Gastroesophageal sphincter (tissue), 4 donors: ENCODE measurements around the gene CELF2. TPM values are rescaled to one million over a fixed set of nuclear protein-coding genes. Genes with fewer than 3 reads are reported as not detected.

Source experiments
- ATAC-seq: fragments of 150-250 bp; one replicate; pipeline ENCODE4 v1.9.1; 2016; ENCODE audit warnings: mild to moderate bottlenecking, moderate library complexity
- H3K27ac ChIP-seq, 4 donors: fragments of 200-600 bp; sonication (generic) in 3 of 4; 1 replicate in 3 of 4; 2 replicates in 1 of 4; pipeline ENCODE4 v1.5.1; 2016 to 2019
- H3K27me3 ChIP-seq: fragments of 200-600 bp; sonication (generic); one replicate; pipeline ENCODE4 v1.5.1; 2019
- H3K36me3 ChIP-seq, 2 donors: fragments of 200-600 bp; sonication (generic); one replicate each; pipeline ENCODE4 v1.5.1; 2019; ENCODE audit warnings: control low read depth in 1 of 2
- H3K4me1 ChIP-seq, 3 donors: fragments of 200-600 bp; sonication (generic); 1 replicate in 2 of 3; 2 replicates in 1 of 3; pipeline ENCODE4 v1.5.1; 2016 to 2019; ENCODE audit warnings: control low read depth in 2 of 3
- H3K4me3 ChIP-seq, 2 donors: fragments of 200-600 bp; sonication (generic); one replicate each; pipeline ENCODE4 v1.5.1; 2019; ENCODE audit warnings: mild to moderate bottlenecking in 1 of 2, moderate library complexity in 1 of 2
- H3K9me3 ChIP-seq, 3 donors: fragments of 200-600 bp; sonication (generic); one replicate each; pipeline ENCODE4 v1.5.1; 2017 to 2019; ENCODE audit warnings: control low read depth in 2 of 3
- EP300 ChIP-seq: sonication (generic); formaldehyde crosslinking; IDR thresholded peaks from one replicate; pipeline ENCODE4 v1.6.1; 2017; ENCODE audit warnings: antibody characterized with exemption, mild to moderate bottlenecking
- POLR2A ChIP-seq, 2 donors: fragments of 450-650 bp; IDR thresholded peaks; one replicate each; pipeline ENCODE4 v1.6.1; 2017; ENCODE audit warnings: antibody characterized with exemption in 2 of 2, mild to moderate bottlenecking in 2 of 2, moderate library complexity in 1 of 2
- POLR2AphosphoS5 ChIP-seq: sonication (generic); formaldehyde crosslinking; IDR thresholded peaks from one replicate; pipeline ENCODE4 v1.6.1; 2017; ENCODE audit warnings: antibody characterized with exemption
- WGBS, 2 donors: methylation state at CpG; one replicate each; pipeline ENCODE4 v1.1.5; 2018; ENCODE audit warnings: low coverage in 1 of 2; 5-methylcytosine and 5-hydroxymethylcytosine counted together
- total RNA-seq, 4 donors: library from RNA; depleted of rRNA; stranded (reverse); fragments of >200 nt; gene quantifications; one replicate each; pipeline ENCODE4 v1.1.0, GENCODE V29; 2016
- TF ChIP-seq, protein P1 (sequence below), 4 experiments: fragments of 200-600 bp in 2 of 4; fragments of 450-650 bp in 2 of 4; sonication (generic) in 1 of 4; IDR thresholded peaks; one replicate each; pipeline ENCODE4 v1.5.1; 2017 to 2019; ENCODE audit warnings: antibody characterized with exemption in 4 of 4, mild to moderate bottlenecking in 2 of 4, moderate library complexity in 2 of 4

The CELF2 gene
- total RNA-seq, 4 donors from 2014 or later = 82.4 to 122 (median 110) TPM

DNA sequence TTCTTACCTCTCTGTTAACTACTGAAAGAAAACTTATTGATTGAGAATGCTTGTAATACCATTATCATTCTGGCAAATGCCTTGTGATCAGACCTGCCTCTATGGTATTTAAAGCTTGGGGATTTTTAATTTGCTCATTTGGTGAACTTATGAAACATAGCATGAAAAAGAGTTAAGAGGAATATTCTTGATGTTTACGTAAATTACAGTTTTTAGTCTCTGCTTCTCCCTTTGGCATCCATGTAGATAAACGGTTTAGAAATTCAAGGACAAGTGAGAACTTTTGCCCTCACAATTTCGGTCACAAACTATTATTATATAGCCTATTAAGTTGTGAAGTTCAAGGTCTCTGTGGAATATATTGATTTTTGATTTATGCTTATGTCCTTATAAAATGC is 11.2 kb upstream of the CELF2 start:
- Histone ChIP-seq H3K4me3 (no peak overlapping the region), H3K27ac (no peak overlapping the region)
- 78 to 87% methylated on average over 3 of the region's 3 CpGs for WGBS, 2 donors

DNA sequence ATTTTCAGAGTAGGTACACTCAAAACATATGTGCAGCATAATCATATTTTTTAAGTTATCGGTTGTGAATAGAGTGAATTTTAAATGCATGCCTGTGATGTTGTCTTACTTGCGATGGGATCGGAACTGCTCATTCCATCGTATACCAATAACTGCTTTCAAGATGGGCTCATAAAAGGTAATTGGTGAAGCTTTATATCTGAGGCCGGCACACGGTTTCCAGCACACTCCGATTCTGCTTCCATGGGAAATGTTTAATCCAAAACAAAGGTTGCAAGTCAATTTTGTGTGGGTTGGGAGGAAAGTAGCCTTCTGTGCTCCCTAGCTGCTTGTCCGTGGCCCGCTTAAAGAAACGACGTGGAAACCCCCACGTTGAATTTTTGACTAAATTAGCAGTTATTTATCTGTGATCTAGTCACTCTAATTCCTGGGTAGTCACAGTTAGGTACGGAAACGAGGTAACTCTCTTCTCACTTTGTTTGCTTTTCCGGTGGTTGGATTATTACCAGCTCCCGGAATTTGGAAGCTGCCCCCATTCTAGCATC is 10.1 kb upstream of the CELF2 start:
- Histone ChIP-seq H3K4me1 (peaks cover 0 to 14% (median 0%) of the 10 kb centered on the region in 3 donors), H3K27me3 (no peaks in the 10 kb centered on the region), H3K36me3 (no peaks in the 10 kb centered on the region), H3K27ac (no peak overlapping the region), H3K4me3 (no peak overlapping the region), H3K9me3 (no peaks in the 10 kb centered on the region)
- no peak for TF ChIP-seq POLR2A (IDR thresholded peaks at IDR 0.05)
- no peak for TF ChIP-seq POLR2AphosphoS5
- TF ChIP-seq, protein P1, sequence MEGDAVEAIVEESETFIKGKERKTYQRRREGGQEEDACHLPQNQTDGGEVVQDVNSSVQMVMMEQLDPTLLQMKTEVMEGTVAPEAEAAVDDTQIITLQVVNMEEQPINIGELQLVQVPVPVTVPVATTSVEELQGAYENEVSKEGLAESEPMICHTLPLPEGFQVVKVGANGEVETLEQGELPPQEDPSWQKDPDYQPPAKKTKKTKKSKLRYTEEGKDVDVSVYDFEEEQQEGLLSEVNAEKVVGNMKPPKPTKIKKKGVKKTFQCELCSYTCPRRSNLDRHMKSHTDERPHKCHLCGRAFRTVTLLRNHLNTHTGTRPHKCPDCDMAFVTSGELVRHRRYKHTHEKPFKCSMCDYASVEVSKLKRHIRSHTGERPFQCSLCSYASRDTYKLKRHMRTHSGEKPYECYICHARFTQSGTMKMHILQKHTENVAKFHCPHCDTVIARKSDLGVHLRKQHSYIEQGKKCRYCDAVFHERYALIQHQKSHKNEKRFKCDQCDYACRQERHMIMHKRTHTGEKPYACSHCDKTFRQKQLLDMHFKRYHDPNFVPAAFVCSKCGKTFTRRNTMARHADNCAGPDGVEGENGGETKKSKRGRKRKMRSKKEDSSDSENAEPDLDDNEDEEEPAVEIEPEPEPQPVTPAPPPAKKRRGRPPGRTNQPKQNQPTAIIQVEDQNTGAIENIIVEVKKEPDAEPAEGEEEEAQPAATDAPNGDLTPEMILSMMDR (IDR thresholded peaks at IDR 0.05) = no peak
- no peak for TF ChIP-seq EP300
- ATAC-seq = no peak
- 90 to 93% methylated on average over 4 to 16 of the region's 16 CpGs for WGBS, 2 donors

More for the DNA sequence above, 11.2 kb upstream of the CELF2 start:
- H3K36me3 ChIP-seq = no peaks in the 10 kb centered on the region
- H3K27me3 ChIP-seq = no peaks in the 10 kb centered on the region
- ATAC-seq = no peak
- TF ChIP-seq, protein P1 (IDR thresholded peaks at IDR 0.05) = no peak
- TF ChIP-seq POLR2AphosphoS5 (no peak), EP300 (no peak), POLR2A (IDR thresholded peaks at IDR 0.05) (no peak)
- H3K4me1 ChIP-seq = peaks cover 0 to 14% (median 0%) of the 10 kb centered on the region in 3 donors
- no peaks in the 10 kb centered on the region for H3K9me3 ChIP-seq

DNA sequence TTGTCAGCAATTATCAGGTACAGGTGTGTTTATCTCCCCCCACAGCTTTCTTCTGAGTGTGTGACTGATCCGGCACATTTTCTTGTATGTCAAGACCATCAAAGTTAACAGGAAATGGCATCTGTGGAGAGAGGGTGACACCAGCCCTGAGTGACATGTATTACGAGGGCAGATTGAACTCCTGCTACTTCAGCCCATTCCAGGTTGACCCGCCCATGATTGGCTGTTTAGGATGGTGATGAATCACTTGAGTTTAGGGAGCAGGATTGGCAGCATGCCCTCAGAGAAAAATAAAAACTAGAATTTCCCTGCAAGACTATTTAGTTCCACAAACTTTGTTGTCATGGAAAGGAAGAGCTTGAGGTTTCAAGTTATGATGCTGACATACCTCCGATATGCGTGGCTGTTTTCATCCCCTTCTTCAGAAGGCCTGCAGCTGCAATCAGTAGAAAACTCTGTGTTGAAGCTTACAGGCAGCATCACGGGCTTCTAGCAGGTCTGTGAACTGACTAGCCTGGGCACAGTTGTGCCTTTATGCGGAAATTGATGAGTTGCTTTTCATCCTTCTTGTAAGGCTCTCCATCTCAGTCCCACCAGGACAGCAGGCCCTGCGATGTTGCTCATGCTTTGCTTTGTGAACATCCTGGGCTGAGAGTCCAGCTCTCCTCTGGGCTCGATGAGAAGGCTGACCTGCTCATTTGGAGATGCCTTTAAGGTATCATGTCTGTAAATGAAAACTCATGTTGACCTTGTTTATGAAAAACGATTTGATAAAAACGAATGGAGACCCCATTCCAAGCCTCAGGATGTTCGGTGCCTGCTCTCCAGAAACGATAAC is 8.0 kb upstream of the CELF2 start:
- TF ChIP-seq POLR2A (IDR thresholded peaks at IDR 0.05) (no peak), EP300 (no peak), POLR2AphosphoS5 (no peak)
- TF ChIP-seq, protein P1 (IDR thresholded peaks at IDR 0.05) = no peak
- H3K4me3 ChIP-seq = no peak overlapping the region
- H3K27me3 ChIP-seq = no peaks in the 10 kb centered on the region
- no peaks in the 10 kb centered on the region for H3K9me3 ChIP-seq
- no peaks in the 10 kb centered on the region for H3K36me3 ChIP-seq
- peaks cover 0 to 18% (median 3%) of the 10 kb centered on the region in 3 donors for H3K4me1 ChIP-seq
- ATAC-seq = no peak
- H3K27ac ChIP-seq = no peak overlapping the region
- 86 to 94% methylated on average over 8 to 11 of the region's 13 CpGs for WGBS, 2 donors

DNA sequence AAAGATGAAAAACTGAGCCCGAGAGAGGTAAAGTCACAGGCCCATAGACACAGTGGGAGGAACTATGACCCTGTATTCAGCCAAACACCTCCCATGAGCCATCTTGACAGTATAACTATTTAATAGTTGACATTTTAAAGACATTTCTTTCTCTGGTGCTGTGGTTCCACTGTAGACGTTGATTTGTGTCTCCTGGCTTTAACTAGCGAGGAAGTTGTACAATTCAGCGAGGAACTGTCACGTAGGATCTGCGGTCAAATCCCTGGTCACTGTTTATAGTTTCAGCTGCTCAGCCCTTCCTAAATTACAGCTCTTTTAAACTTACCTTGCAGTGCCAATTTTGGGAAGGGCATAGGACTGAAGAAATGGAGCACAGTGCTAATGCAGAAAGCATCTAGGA is 7.1 kb upstream of the CELF2 start:
- no peak overlapping the region for H3K4me3 ChIP-seq
- peaks cover 0 to 24% (median 4%) of the 10 kb centered on the region in 3 donors for H3K4me1 ChIP-seq
- no peak for ATAC-seq
- no peak overlapping the region for H3K27ac ChIP-seq
- WGBS, 2 donors = 92 to 100% methylated on average over 4 to 6 of the region's 6 CpGs
- TF ChIP-seq, protein P1 (IDR thresholded peaks at IDR 0.05) = no peak
- no peak for TF ChIP-seq POLR2A (IDR thresholded peaks at IDR 0.05)
- TF ChIP-seq EP300 = no peak
- no peak for TF ChIP-seq POLR2AphosphoS5
- no peaks in the 10 kb centered on the region for H3K27me3 ChIP-seq
- no peaks in the 10 kb centered on the region for H3K36me3 ChIP-seq
- no peaks in the 10 kb centered on the region for H3K9me3 ChIP-seq
